Stimulated activated CD4-positive, alpha-beta T cell treated with anti-CD3 and anti-CD28 coated beads, Interleukin-2, amount 100 ng/mL, for 4 hours (primary cell): ENCODE data around the gene CSGALNACT2.

Experiments used
- DNase-seq: peaks from one replicate; pipeline ENCODE4 v3.0.0-alpha.2; 2020; ENCODE audit warnings: low read depth

CSGALNACT2 gene

DNA sequence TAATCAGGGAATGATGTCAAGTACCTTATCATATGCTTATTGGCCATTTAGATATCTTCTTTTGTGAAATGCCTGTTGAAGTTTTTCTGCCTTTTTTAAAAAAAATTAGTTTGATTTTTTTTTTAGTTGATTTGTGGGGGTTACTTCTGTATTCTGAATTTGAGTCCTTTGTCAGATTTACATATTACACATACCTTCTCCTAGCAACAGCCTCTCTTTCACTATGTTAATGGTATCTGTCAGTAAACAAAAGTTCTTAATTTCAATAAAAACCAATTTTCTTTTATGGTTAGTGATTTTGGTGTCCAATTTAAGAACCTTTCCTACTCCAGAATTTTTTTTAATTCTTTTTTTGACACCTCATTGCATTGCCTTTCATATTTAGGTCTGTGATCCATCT, 52.0 kb downstream of the CSGALNACT2 start:
- DNase-seq, result no peak

DNA sequence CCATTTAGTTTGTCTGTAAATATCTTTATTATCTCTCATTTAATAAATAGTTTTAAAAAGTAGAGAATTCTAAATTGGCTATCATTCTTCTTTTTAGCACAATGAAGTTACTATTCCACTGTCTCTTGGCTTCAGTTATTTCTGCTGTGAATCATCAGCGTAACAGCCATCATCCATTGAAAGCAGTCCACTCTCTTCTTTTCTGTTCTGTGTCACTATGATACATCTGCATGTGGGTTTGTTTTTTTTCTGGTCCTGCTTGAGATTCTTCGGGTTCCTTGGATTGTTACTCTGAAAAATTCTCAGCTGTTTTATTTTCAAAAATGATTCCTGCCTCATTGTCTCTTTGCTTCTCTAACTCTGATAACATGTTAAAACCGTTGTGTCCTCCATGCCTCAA, 52.5 kb downstream of the CSGALNACT2 start:
- DNase-seq, result no peak

DNA sequence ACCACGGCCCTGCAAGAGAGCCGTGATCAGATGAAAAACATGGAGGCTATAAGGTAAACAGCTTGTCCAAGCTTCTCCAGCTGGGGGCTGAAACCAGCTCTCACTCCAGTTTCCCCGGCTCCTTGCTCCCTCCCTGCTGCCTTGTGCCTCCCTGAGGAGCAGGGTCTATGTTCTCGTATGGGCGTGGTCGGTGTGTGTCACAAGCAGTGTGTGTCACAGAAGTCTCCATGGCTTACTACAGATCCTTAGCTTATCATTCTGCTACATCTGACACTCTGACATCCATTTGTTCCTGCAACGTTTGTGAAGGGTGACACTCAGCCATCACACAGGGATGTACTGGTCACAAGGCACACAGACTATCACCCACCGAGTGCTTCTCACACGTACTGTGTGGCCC, 54.6 kb downstream of the CSGALNACT2 start:
- DNase-seq, result no peak

DNA sequence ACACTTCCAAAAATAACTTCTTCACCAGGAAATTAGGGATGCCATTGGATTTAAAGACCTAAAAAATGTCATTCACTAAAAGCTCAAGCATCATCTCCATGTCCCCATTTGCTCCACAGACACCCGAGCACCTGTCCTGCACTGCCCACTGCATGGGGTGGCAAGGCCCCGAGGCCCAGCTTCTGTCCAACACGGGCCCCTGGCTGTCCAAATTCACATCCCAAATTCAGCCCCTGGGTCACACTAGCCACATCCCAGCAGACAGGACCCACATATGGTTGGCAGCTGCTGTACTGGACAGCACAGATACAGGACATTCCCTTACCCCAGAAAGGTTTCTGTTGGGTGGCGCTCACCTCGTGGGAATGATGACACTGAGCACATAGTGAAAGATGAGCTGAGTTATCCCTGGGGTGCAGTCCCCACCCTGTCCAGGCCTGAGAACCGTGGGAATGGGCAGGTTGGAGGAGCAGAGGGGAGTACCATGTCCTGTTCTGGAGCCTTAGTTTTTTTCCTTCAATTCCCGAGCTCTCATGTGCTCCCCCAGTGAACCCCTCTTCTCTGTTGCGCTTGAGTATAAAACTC, 55.3 kb downstream of the CSGALNACT2 start:
- DNase-seq, result no peak

DNA sequence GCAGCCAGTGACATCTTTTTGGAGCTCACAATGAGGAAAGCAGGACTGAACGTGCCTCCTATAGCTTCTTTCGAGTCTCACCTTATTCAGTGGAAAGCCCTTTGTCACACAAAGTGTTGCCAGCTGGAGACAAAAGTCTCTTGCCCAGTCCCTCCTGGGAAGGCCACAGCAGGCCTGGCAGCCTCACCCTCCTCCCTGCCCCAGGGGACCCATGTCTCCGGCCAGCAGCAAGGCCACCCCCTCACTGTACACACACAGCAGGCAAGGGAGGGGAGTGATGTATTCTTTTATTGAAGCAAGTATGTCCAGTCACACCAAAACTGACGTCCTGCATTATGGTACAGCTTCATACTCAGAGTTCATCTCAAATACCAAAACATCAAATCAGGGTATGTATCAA, 56.0 kb downstream of the CSGALNACT2 start:
- no peak for DNase-seq

DNA sequence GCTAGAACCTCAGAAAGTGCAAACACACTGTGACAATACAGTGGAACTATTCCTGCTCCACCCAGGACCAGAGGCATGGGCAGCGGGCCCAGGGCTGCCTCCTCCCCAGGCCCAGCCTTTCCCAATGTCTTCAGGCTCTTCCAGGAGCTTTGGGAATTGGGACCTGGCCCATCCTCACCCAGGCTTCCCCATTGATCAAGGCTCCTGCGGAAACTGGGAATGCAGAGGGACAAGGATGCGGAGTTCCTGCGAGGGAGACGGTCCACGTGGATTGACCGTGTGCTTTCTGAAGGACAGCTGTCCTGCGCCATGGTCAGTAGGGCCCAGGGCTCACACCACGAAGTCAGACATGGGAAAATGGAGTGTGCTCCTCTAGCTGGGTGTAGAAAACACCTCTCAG, 56.6 kb downstream of the CSGALNACT2 start:
- DNase-seq, result no peak

DNA sequence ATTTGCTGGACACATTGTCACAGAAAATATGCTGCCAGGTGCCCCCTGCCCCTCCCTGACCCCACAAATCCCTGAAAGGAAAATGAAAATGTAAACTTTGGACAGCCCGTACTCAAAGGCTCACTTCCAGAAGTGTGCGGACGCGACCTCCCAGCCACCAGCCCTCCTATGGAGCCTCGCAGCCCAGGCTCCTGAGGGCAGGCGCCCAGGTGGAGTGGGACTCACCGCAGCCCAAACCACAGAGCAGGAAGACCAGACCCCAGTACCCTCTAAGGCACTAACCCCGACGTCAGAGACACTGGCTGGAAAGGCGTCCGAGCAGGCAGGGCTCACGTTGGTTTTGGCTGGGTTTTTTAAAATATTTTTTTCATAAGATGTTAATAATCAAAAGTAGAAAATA, 57.3 kb downstream of the CSGALNACT2 start:
- DNase-seq, result no peak

DNA sequence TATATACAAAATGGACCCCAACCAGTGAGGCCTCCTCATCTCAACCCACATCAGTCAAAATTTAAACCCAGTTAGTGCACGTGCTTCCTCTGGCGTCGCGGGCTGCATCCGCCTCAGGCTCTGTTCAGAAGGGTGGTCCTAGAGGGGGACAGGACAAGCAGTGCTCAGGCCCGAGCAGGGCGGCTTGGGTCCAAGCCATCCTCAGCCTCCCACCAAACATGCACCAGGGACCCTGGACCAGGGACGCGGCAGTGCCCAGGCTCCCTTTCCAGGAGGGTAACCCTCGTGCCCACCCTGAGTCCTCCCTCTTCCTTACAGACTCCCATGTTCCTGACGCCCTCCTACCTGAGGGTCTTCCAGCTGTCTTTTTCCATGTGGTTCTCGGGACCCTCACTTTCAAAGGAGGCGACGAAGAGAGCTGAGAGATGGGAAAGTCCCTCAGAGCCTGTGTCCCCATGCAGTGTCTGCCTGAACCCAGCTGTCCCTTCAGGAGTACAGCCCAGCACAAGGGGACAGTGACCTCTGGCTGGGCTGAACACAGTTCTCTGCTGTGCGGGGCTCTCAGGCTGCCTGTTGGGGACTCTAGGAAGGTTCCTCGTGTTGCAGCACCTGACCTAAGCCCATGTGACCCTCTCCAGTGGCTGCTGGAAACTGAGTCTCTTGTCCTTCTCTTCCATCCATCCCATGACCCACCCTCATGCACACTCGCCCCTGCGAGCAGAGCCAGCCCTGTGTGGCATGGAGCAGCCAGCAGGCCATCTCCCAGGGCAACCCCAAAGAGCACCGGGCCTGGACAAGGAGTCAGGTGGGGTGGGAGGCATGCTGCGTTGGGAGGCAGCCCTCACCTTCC, 58.1 kb downstream of the CSGALNACT2 start:
- DNase-seq, result no peak

DNA sequence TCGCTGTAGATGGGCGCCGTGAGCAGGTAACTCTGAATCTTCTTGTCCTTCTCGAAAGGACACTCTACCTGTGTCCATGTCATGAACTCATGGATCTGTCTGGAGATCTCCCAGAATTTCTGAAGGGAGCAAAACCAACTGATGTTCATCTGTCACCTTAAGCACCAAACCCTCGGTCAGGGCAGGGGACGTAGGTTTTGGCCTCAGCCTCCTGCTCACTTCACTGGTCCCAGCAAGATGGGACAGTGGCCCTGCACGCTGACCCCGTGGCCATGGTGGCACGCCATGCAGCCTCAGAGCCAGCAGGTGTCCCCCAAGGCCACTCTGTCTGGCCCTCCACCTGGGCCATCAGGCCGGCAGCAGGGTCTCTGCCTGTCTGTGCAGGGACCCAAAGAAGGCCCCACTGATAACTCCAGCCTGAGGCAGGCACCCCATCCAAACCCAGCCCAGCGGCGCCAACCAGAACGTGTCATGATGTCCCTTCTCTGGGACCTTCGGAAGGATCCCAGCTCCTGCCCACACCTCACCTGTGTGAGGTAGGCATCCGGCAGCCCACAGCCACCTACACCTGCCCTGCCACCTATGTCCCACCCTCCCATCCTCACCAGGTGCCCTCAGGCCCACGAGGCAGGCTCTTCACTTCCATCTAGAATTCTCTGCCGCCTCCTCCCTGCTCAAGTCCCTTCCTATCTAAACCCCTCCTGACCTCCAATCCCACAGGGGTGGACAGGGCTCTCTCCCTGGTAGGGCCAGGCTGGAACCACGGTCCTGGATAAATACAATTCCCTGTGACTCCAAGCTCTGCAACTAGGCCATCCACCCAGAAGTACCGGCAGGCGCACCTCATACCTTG, 59.0 kb downstream of the CSGALNACT2 start:
- DNase-seq, result no peak

DNA sequence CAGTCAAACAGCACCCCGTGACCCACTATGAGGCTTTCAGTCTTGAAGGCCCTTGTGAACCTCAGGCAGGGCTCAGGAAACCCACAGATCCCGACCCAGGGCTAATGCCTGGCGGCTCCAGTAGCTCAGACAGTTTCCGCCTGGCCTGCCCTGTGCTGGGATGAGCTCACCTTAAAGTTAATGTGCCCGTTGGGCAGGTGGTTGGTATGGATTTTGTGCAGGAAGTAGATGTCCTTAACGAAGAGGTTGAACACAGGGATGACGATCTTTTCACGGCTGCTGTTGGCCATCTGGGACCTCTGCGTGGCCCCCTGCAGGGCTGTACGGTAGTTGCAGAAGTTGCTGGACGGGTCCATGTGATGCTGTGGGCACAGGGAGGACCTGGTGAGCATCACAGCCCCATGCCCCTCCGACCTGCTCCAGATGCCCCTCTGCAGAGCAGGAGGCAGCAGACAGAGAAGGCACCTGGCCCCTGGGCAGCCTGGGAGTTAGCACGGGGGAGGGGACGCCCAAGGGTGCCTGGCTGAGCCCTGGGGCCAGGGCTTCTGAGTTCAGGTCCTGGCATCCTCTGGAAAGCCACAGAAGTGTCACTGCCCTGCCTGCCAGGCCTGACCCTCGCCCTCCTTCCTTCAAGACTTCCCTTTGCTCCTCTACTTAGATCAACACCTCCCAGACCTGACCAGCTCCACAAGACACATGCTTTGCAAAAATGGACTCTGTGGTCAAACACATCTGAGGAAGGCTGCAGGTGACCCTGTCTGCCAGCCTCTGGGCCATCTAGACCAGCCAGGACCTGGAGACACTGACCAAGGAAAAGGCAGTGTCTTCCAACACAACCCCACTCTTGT, 59.8 kb downstream of the CSGALNACT2 start:
- no peak for DNase-seq

DNA sequence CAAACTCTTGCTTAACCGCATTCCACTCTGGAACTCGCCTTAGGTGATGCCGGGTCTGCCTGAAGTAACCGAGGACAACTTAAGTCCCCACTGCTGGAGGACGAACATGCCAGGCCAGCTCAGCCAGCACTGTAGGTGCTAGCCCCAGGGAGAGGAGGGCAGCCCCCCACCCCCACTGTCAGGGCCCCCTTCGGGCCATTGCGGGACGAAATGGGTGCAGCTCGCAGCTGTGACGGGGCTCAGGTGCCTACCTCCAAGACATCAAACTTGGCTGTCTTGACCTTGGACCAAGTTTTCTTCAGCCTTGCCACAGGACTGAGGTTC, 60.4 kb downstream of the CSGALNACT2 start:
- no peak for DNase-seq

DNA sequence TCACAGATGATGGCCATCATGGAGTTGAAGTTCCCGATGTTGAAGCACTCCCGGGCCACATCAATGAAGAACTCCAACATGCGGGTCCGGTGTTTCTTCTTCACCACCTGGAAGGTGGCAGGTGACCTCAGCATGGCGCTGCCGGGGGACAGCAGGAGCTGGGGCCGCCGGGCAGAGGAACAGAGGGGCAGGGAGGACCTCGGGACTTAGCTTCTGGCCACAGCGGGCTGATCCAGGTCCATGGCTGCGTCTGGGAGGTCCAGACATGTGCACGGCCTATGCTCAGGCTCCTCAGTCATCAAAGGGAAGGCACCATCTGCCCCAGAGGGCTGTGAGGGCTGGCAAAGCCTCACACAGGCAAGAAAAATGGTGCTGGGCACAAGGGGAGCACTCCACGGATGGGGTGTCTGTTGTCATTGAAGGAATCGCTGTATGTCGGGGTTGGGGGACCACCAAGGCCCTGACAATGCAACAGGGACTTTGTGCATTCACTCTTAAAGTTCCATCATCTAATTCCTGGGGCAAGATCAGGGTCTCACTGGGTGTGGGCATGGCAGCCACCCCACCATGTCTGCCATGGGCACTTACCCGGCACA, 60.9 kb downstream of the CSGALNACT2 start:
- no peak for DNase-seq

DNA sequence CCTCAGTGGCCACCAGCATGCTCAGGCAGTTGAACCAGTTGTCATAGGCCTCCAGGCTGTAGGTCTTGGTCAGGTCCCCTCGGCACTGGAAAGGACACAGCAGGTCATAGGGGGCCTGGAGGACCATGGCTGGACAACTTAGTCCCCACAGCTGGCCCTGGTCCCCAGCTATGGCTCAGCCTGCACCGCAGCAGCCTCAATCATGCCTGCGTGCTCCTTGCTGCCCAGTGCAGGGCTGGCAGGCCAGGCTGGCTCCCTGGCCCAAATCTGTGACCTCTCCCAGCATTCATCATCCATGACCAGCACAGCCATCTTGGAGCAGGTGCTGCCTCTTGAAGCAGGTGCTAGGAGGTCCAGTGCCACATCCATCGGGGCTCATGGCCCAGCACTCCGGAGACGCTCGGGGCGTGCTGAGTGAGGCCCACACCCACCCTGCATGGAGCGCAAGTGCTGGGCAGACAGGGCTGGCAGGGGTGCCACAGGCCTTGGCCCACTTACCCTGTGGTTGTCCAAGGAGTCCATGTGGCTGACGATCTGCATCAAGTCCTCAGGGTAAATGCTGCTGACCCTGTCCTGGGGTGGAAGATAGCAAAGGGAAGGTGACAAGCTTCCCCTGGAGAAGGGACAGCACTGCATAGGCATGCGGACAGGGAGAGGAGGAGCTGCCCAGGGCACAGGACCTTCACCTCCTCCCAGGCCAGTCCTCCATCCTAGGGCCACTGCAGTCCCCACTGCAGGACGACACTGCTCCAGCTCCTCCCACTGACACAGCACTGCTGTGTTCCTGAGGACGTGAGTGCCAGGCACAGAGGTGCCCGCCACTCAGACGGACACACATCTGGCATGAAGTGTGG, 61.7 kb downstream of the CSGALNACT2 start:
- DNase-seq, result no peak

DNA sequence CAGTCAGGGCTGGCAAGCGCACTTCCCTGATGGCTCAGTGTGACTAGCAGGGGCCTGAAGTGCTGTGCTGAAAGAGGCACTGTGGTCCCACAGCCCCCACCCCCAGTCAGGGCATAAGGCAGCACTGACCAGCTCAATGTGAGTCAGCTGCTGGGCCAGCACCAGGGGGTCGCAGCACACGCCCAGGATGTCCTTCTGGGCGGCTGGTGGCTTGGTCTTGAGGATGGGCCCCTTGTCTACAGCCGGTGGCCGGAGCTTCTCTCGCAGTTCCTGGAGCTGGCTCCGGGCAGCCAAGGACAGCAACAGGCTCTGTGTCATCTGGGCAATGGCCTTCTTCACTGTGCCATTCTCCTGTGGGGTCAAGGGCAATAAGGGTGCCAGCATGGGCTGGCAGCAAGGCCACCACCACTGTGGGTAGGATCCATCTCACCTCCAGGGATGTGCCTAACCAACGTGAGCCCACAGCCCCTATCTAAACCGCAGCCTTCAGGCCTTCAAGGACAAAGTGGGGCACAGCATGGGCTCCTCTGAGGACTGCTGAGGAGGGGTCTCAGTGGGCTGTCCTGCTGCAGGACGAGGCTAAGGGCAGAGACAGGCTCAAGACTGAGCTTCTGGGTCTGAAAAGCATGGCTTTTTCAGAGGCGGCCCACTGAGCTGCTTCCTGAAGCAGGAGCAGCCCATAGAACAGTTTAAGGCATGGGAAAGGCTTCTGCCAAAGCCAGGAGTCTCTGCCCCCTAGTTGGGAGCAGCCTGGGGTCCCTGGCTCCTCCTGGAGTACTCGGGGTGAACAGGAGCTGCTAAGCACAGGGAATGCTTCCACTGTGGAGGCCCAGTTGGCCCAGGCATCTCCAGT, 62.5 kb downstream of the CSGALNACT2 start:
- no peak for DNase-seq

DNA sequence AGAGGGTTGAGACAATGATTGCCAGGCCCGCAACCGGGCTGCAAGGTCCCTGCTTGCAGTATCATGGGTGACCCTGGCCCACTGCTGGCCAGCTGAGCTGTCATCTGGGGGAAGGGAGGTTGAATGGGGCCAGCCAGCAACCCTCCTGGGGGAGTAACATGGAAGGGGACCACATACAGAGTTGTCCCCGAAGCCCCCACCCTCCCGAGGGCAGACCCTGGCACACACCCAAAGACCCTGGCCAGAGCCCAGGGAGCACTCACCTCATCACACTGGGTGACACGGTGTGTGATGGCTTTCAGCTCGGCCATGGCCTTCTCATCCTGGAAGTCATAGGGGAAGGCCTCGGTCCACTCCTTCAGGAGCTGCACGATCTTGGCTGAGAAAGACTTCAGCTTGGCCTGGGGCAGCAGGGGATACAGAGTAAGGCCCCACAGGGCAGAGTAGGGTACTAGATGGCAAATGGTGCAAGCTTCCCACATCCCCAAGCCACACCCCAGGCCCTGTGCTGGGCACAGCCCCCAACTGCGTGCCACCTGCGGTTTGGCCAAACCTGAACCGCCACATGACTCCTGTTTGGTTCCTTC, 63.4 kb downstream of the CSGALNACT2 start:
- DNase-seq, result no peak

DNA sequence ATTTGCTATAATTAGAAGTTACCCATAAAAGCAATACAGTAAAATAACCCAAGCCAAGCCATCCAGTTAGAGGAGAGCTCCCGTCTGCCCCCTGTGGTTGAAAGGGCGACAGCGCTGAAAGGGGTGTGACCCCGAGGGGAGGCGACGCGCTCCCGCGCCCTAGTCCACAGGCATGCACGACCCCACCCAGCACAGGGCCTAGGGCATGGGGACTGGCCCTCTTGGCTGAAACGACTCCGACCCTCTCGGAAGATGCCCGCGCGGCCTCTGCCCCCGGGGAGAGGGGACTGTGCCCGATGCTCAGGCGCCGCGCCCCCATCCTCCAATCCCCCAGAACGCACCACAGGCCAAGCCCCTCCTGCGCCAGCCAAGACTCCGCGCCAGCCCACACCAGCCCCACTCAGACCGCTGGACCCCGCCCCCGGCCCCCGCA, 64.0 kb downstream of the CSGALNACT2 start:
- peak; percentile 31 for DNase-seq

DNA sequence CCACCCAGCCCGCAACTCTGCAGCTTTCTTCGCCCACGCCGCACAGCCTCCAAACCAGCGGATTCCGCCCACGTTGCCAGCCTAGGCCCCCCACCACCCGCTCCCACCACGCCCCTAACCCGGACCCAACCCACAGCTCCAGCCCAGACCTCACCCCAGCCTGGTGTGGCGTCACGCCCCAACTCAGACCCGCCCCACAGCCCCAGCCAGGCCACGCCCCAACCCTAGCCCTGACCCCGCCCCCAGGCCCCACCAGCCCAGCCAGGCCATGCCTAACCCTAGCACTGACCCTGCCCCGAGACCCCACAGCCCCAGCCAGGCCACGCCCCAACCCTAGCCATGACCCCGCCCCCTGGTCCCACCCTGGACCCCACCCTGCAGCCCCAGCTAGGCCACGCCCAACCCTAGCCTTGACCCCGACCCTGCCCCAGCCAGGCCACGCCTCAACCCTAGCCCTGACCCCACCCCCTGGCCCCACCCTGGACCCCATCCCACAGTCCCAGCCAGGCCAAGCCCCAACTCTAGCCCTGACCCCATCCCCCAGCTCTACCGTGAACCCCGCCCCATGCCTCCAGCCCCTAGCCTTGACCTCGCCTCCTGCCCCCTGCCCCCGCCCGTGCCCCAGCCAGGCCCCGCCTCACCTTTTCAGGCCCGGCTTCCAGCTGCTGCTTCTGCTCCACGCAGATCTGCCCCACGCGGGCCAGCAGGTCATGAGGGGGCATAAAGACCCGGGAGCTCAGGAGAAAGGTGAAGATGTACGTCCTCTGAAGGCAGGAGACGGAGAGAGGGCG, 64.6 kb downstream of the CSGALNACT2 start:
- peak; percentile 26 for DNase-seq

DNA sequence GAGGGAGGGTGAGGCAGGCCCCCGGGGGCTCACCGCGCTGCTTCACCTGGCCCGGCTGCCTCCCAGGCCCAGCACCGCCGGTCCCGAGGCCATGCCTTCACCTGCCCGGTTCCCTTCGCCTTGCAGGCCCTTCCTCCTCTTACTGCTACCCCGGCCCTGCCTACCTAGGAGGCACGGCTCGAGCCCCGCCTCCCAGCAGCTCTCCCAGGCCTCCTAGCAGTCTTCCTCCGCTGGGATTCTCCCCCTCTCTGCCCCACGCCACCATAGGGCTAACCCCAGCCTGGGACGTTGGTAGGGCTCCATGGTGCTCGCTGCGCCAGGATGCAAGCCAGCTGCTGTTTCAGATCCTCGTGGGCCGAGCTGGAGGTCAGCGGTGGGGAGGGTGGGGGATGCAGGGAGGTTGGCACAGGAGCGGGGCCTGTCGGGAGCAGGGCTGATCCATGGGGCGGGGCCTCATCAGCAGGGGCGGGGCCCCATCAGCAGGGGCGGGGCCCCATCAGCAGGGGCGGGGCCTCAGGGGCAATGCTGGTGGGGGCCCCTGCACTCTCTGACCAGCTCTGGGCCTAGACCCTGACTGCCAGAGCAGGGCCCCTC, 65.3 kb downstream of the CSGALNACT2 start:
- no peak for DNase-seq
